ENCODE data around the gene HADH. TPM values are rescaled to one million over a fixed set of nuclear protein-coding genes. Genes with fewer than 3 reads are reported as not detected.

HADH gene
- total and polyA plus RNA-seq, 4 experiments from 2014 or later = 20.0 to 41.8 (median 27.9) TPM

GRCh38 chr4:107996949-107997788 is 7.5 kb downstream of the HADH start:
- ChIA-PET CTCF (ENCODE audit: partially characterized antibody) (interaction anchor here (1.1 to 1.6 kb wide), 2 partner anchors 22 to 575 kb away, joined by 3 to 4 read pairs; no protein-coding TSS in a partner anchor), POLR2A (ENCODE audit: partially characterized antibody) (no interaction called here)
- no peaks in the 10 kb centered on the region for H3K9me3 ChIP-seq (ENCODE audit: control insufficient read depth in 1 of 2, low read length in 2 of 2)
- peaks cover 0 to 4% (median 0%) of the 10 kb centered on the region in 8 donors for H3K9me3 Mint-ChIP-seq
- no peak overlapping the region for H3K4me3 Mint-ChIP-seq
- H3K27me3 Mint-ChIP-seq = no peaks in the 10 kb centered on the region
- no peak overlapping the region for H3K27ac Mint-ChIP-seq
- H3K36me3 ChIP-seq (ENCODE audit: insufficient read depth, low read length) = no peaks in the 10 kb centered on the region
- H3K4me3 ChIP-seq (ENCODE audit: low read length in 2 of 2) = no peak overlapping the region
- H3K27me3 ChIP-seq (ENCODE audit: insufficient read depth, low read length) = no peaks in the 10 kb centered on the region
- peaks cover 26 to 35% (median 28%) of the 10 kb centered on the region in 4 donors for H3K4me1 Mint-ChIP-seq
- intact Hi-C loops (cut with micrococcal nuclease) = loop anchor here (10.0 kb wide), 1 partner anchor 1728 kb away; no protein-coding TSS in a partner anchor
- DNase-seq = no peak
- H3K27ac ChIP-seq (ENCODE audit: low read depth, low read length) = no peak overlapping the region
- H3K36me3 Mint-ChIP-seq = peaks cover 13 to 23% of the 10 kb centered on the region in 2 donors
- peaks cover 11% of the 10 kb centered on the region for H3K4me1 ChIP-seq (ENCODE audit: insufficient read depth, low read length)

GRCh38 chr4:107997794-107998193 is 8.1 kb downstream of the HADH start:
- peak overlapping the region in 3 of 7 donors; percentile 3 to 49 (median 4) for H3K27ac Mint-ChIP-seq
- Histone ChIP-seq H3K27ac (ENCODE audit: low read depth, low read length) (no peak overlapping the region), H3K4me3 (ENCODE audit: low read length in 2 of 2) (no peak overlapping the region), H3K36me3 (ENCODE audit: insufficient read depth, low read length) (no peaks in the 10 kb centered on the region), H3K4me1 (ENCODE audit: insufficient read depth, low read length) (peaks cover 6% of the 10 kb centered on the region), H3K9me3 (ENCODE audit: control insufficient read depth in 1 of 2, low read length in 2 of 2) (no peaks in the 10 kb centered on the region), H3K27me3 (ENCODE audit: insufficient read depth, low read length) (no peaks in the 10 kb centered on the region)
- no peak overlapping the region for H3K4me3 Mint-ChIP-seq
- CTCF ChIA-PET (ENCODE audit: partially characterized antibody) = interaction anchor here (1.1 to 1.6 kb wide), 2 partner anchors 21 to 575 kb away, joined by 3 to 4 read pairs; no protein-coding TSS in a partner anchor
- no peak for DNase-seq
- peaks cover 0 to 4% (median 0%) of the 10 kb centered on the region in 8 donors for H3K9me3 Mint-ChIP-seq
- H3K4me1 Mint-ChIP-seq = peaks cover 21 to 29% (median 26%) of the 10 kb centered on the region in 4 donors
- peaks cover 13 to 27% of the 10 kb centered on the region in 2 donors for H3K36me3 Mint-ChIP-seq
- POLR2A ChIA-PET (ENCODE audit: partially characterized antibody) = interaction anchor here (0.6 kb wide), 1 partner anchor 10 kb away, joined by 3 read pairs; no protein-coding TSS in a partner anchor
- intact Hi-C loops (cut with micrococcal nuclease) = loop anchor here (10.0 kb wide), 1 partner anchor 1727 kb away; no protein-coding TSS in a partner anchor
- H3K27me3 Mint-ChIP-seq = no peaks in the 10 kb centered on the region

- intact Hi-C loops (cut with micrococcal nuclease) = loop anchor here (10.0 kb wide), 1 partner anchor 1725 kb away; no protein-coding TSS in a partner anchor
- CTCF ChIA-PET (ENCODE audit: partially characterized antibody) = interaction anchor here (1.3 kb wide), 1 partner anchor 19 kb away, joined by 5 read pairs; no protein-coding TSS in a partner anchor
- no peak overlapping the region for H3K27ac ChIP-seq (ENCODE audit: low read depth, low read length)
- DNase-seq = no peak
- H3K4me3 Mint-ChIP-seq = no peak overlapping the region
- H3K4me1 ChIP-seq (ENCODE audit: insufficient read depth, low read length) = peaks cover 8% of the 10 kb centered on the region
- H3K27me3 Mint-ChIP-seq = no peaks in the 10 kb centered on the region
- H3K9me3 Mint-ChIP-seq = peaks cover 0 to 4% (median 0%) of the 10 kb centered on the region in 8 donors
- H3K4me3 ChIP-seq (ENCODE audit: low read length in 2 of 2) = no peak overlapping the region
- peaks cover 21 to 30% (median 29%) of the 10 kb centered on the region in 4 donors for H3K4me1 Mint-ChIP-seq
- POLR2A ChIA-PET (ENCODE audit: partially characterized antibody) = no interaction called here
- no peaks in the 10 kb centered on the region for H3K9me3 ChIP-seq (ENCODE audit: control insufficient read depth in 1 of 2, low read length in 2 of 2)
- H3K36me3 Mint-ChIP-seq = peaks cover 13 to 31% of the 10 kb centered on the region in 2 donors
- H3K27me3 ChIP-seq (ENCODE audit: insufficient read depth, low read length) = no peaks in the 10 kb centered on the region
- no peaks in the 10 kb centered on the region for H3K36me3 ChIP-seq (ENCODE audit: insufficient read depth, low read length)
- peak overlapping the region in 1 of 7 donors; percentile 3 for H3K27ac Mint-ChIP-seq
These were observed 10.3 kb downstream of the HADH start for GRCh38 chr4:107999932-108000539.

- no peak overlapping the region for H3K4me3 Mint-ChIP-seq
- Histone ChIP-seq H3K27me3 (ENCODE audit: insufficient read depth, low read length) (no peaks in the 10 kb centered on the region), H3K4me1 (ENCODE audit: insufficient read depth, low read length) (peaks cover 8% of the 10 kb centered on the region), H3K36me3 (ENCODE audit: insufficient read depth, low read length) (no peaks in the 10 kb centered on the region), H3K27ac (ENCODE audit: low read depth, low read length) (no peak overlapping the region), H3K9me3 (ENCODE audit: control insufficient read depth in 1 of 2, low read length in 2 of 2) (no peaks in the 10 kb centered on the region), H3K4me3 (ENCODE audit: low read length in 2 of 2) (no peak overlapping the region)
- H3K9me3 Mint-ChIP-seq = peaks cover 0 to 4% (median 0%) of the 10 kb centered on the region in 8 donors
- H3K27me3 Mint-ChIP-seq = no peaks in the 10 kb centered on the region
- CTCF ChIA-PET (ENCODE audit: partially characterized antibody) = interaction anchor here (1.0 to 1.5 kb wide), 2 partner anchors 11 to 17 kb away, joined by 3 to 5 read pairs; no protein-coding TSS in a partner anchor
- intact Hi-C loops (cut with micrococcal nuclease) = no loop called here
- POLR2A ChIA-PET (ENCODE audit: partially characterized antibody) = interaction anchor here (0.8 to 1.6 kb wide), 2 partner anchors 12 to 26 kb away, joined by 3 to 4 read pairs; partner anchors contain the start of gene HADH
- peaks cover 18 to 33% (median 29%) of the 10 kb centered on the region in 4 donors for H3K4me1 Mint-ChIP-seq
- H3K36me3 Mint-ChIP-seq = peaks cover 10 to 25% of the 10 kb centered on the region in 2 donors
- no peak for DNase-seq
- no peak overlapping the region for H3K27ac Mint-ChIP-seq
These were observed 11.9 kb downstream of the HADH start for GRCh38 chr4:108001540-108002135.

GRCh38 chr4:108003982-108004515 is 14.4 kb downstream of the HADH start:
- no peaks in the 10 kb centered on the region for H3K27me3 ChIP-seq (ENCODE audit: insufficient read depth, low read length)
- H3K4me1 Mint-ChIP-seq = peaks cover 15 to 31% (median 26%) of the 10 kb centered on the region in 4 donors
- H3K36me3 Mint-ChIP-seq = peaks cover 4 to 16% of the 10 kb centered on the region in 2 donors
- DNase-seq = no peak
- CTCF ChIA-PET (ENCODE audit: partially characterized antibody) = no interaction called here
- H3K9me3 ChIP-seq (ENCODE audit: control insufficient read depth in 1 of 2, low read length in 2 of 2) = no peaks in the 10 kb centered on the region
- H3K9me3 Mint-ChIP-seq = peaks cover 0 to 4% (median 0%) of the 10 kb centered on the region in 8 donors
- no peak overlapping the region for H3K4me3 Mint-ChIP-seq
- peak overlapping the region in 4 of 7 donors; percentile 31 to 81 (median 63) for H3K27ac Mint-ChIP-seq
- H3K27ac ChIP-seq (ENCODE audit: low read depth, low read length) = no peak overlapping the region
- peaks cover 8% of the 10 kb centered on the region for H3K4me1 ChIP-seq (ENCODE audit: insufficient read depth, low read length)
- H3K27me3 Mint-ChIP-seq = no peaks in the 10 kb centered on the region
- intact Hi-C loops (cut with micrococcal nuclease) = no loop called here
- POLR2A ChIA-PET (ENCODE audit: partially characterized antibody) = no interaction called here
- no peaks in the 10 kb centered on the region for H3K36me3 ChIP-seq (ENCODE audit: insufficient read depth, low read length)
- no peak overlapping the region for H3K4me3 ChIP-seq (ENCODE audit: low read length in 2 of 2)

- Histone ChIP-seq H3K4me3 (ENCODE audit: low read length in 2 of 2) (no peak overlapping the region), H3K36me3 (ENCODE audit: insufficient read depth, low read length) (no peaks in the 10 kb centered on the region), H3K9me3 (ENCODE audit: control insufficient read depth in 1 of 2, low read length in 2 of 2) (no peaks in the 10 kb centered on the region), H3K4me1 (ENCODE audit: insufficient read depth, low read length) (peaks cover 8% of the 10 kb centered on the region), H3K27me3 (ENCODE audit: insufficient read depth, low read length) (no peaks in the 10 kb centered on the region), H3K27ac (ENCODE audit: low read depth, low read length) (no peak overlapping the region)
- no peak overlapping the region for H3K27ac Mint-ChIP-seq
- H3K4me3 Mint-ChIP-seq = no peak overlapping the region
- no peaks in the 10 kb centered on the region for H3K27me3 Mint-ChIP-seq
- ChIA-PET POLR2A (ENCODE audit: partially characterized antibody) (no interaction called here), CTCF (ENCODE audit: partially characterized antibody) (no interaction called here)
- peaks cover 14 to 31% (median 26%) of the 10 kb centered on the region in 4 donors for H3K4me1 Mint-ChIP-seq
- intact Hi-C loops (cut with micrococcal nuclease) = no loop called here
- peaks cover 0 to 4% (median 0%) of the 10 kb centered on the region in 8 donors for H3K9me3 Mint-ChIP-seq
- H3K36me3 Mint-ChIP-seq = peaks cover 3 to 16% of the 10 kb centered on the region in 2 donors
- no peak for DNase-seq
These were observed 15.0 kb downstream of the HADH start for GRCh38 chr4:108004646-108005045.

All from CD4-positive, alpha-beta memory T cell (primary cell).